A673 (cell line): ENCODE results near the gene RGS7.

Experiments
- EZH2 ChIP-seq: fragments of 200-600 bp; sonication (generic); IDR thresholded peaks from 2 replicates; pipeline ENCODE4 v1.6.1; 2017; ENCODE audit warnings: borderline replicate concordance, low read depth, mild to moderate bottlenecking, mixed read lengths, antibody characterized with exemption, low read length; ENCODE audit not compliant: poor library complexity, severe bottlenecking
- TF ChIP-seq, protein P1 (sequence below): fragments of 300-800, 200-600 bp; sonication (generic); conservative IDR thresholded peaks from 2 replicates; pipeline ENCODE4 v1.5.1; 2017; ENCODE audit warnings: low read depth, mild to moderate bottlenecking, antibody characterized with exemption, low read length, moderate library complexity, mixed read lengths

DNA sequence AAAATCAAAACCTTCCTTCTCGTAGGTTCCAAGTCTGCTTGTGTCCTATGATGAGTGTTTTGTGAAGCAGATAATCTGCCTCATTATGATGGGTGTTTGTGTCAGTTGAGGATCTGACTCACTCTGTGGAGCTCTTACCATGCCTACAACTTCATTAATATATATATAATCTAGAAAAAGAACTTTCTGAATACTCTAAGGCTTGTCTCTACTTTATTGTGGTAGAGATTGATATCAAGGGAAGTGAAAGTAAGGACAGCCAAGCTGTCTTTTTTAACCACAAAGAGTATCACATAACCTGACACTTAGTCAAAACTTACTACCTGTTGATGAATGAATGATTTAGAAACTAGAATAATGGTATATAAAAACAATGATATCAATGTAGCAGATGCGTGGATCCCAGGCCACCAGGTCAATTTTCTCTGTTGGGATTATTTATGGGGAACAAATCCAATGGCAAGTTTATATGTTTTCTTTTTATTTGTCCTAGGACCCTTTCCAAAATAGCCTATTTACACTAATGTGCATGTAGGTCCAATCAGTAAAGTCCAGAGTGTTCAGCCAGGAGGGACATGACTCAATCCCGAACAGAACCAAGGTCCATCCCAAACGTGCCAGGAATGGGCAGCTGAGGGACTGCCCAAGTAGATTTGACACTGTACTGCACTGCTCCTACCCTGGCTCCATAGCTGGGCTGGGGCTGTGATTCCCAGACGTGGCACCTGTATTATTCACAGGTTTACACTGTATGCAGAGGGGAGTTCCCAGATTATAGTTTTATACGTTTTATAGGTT is 562.8 kb downstream of the RGS7 start:
- TF ChIP-seq, protein P1, sequence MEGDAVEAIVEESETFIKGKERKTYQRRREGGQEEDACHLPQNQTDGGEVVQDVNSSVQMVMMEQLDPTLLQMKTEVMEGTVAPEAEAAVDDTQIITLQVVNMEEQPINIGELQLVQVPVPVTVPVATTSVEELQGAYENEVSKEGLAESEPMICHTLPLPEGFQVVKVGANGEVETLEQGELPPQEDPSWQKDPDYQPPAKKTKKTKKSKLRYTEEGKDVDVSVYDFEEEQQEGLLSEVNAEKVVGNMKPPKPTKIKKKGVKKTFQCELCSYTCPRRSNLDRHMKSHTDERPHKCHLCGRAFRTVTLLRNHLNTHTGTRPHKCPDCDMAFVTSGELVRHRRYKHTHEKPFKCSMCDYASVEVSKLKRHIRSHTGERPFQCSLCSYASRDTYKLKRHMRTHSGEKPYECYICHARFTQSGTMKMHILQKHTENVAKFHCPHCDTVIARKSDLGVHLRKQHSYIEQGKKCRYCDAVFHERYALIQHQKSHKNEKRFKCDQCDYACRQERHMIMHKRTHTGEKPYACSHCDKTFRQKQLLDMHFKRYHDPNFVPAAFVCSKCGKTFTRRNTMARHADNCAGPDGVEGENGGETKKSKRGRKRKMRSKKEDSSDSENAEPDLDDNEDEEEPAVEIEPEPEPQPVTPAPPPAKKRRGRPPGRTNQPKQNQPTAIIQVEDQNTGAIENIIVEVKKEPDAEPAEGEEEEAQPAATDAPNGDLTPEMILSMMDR = no peak
- no peak for TF ChIP-seq EZH2
